ENCODE results near the gene BAIAP2L2. TPM values are rescaled to one million over a fixed set of nuclear protein-coding genes. Genes with fewer than 3 reads are reported as not detected.

The BAIAP2L2 gene
- total RNA-seq, 1 experiment from 2014 or later: 63.3 TPM

- Histone ChIP-seq H3K27me3 (no peaks in the 10 kb centered on the region), H3K36me3 (no peaks in the 10 kb centered on the region), H3K9me3 (no peaks in the 10 kb centered on the region), H3K4me3 (no peak overlapping the region)
- no peak for DNase-seq
Observed at GRCh38 chr22:38078046-38078840, 32.2 kb downstream of the BAIAP2L2 start.

- no peaks in the 10 kb centered on the region for H3K36me3 ChIP-seq
Observed at GRCh38 chr22:38077595-38077994, 32.9 kb downstream of the BAIAP2L2 start.

DNA sequence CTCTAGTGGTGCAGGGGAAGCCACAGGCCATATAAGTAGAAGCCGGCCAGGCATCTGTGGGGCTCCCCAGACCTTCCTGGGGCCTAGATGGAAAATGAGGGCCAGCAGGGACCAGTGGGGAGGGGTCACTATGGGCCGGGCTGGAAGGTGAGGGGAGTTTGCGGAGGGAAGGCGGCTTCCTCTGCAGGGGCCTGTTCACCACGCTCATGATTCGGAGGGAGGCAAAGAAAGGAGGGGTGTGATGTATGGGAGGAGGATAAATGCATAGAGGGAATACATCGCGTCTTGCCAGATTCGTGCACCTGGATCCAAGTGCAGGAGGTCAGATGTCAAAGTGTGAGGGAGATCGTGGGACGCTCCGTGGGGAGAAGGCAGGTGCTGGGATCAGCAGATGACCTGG, 33.4 kb downstream of the BAIAP2L2 start:
- Histone ChIP-seq H3K4me3 (no peak overlapping the region), H3K9me3 (no peaks in the 10 kb centered on the region), H3K36me3 (no peaks in the 10 kb centered on the region), H3K27me3 (no peaks in the 10 kb centered on the region)
- no peak for DNase-seq

More at GRCh38 chr22:38077595-38077994, 32.9 kb downstream of the BAIAP2L2 start:
- Histone ChIP-seq H3K9me3 (no peaks in the 10 kb centered on the region), H3K27me3 (no peaks in the 10 kb centered on the region), H3K4me3 (no peak overlapping the region)
- no peak for DNase-seq

DNA sequence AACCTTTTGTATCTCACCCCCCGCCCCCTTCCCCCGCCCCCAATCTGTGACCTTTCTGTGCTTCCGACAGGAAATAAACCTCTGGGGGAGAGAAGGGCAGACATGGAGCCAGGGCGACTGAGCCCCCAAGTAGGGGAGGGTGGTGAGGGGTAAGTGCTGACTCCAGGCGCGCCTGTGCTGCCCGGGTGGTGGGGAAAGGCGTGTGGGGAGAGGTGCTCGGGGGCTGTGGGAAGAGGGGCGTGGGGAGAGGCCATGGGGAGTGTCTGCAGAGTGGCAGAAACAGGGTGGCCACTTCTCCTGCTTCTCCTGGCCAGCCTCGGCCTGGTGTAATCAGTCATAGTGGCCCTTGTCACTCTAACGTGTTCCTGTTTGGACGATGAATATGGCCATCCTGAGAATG, 34.5 kb downstream of the BAIAP2L2 start:
- H3K9me3 ChIP-seq: no peaks in the 10 kb centered on the region
- no peaks in the 10 kb centered on the region for H3K27me3 ChIP-seq
- no peaks in the 10 kb centered on the region for H3K36me3 ChIP-seq
- H3K4me3 ChIP-seq: no peak overlapping the region
- DNase-seq: no peak

DNA sequence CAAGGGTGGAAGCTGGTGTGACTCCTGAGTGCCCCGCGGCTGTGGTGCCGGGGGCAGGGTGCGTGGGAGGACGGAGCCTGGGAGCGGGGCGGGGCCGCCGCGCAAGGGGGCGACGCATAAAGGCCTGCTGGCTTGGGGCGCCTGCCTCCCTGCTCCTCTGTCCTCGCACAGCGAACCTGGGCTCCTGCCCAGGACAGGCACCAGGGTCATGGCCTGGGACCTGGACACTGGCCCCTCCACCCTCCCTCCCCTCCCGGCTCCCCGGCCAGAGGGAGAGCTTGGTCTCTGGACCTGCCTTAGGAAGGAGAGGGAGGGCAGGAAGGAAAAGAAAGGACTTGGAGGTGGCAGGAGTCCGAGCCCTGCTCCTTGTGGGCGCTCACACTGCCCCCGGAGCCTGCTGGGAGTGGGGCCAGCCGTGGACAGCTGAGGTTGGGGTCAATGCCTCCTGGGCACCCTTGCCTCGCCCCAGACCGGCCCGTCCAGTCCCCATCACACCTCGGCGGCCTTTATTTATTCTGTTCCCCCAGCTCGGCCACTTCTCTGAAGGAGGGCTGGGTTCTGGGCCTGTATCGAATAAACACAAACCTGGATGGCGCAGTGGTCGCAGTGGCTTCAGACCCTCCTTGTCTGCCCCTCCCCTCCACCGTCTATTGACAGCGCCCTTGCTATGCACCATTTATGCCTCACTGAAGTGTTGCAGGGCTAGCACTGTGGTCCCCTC, 35.2 kb downstream of the BAIAP2L2 start:
- H3K4me3 ChIP-seq: no peak overlapping the region
- no peaks in the 10 kb centered on the region for H3K9me3 ChIP-seq
- DNase-seq: no peak
- no peaks in the 10 kb centered on the region for H3K27me3 ChIP-seq
- no peaks in the 10 kb centered on the region for H3K36me3 ChIP-seq

DNA sequence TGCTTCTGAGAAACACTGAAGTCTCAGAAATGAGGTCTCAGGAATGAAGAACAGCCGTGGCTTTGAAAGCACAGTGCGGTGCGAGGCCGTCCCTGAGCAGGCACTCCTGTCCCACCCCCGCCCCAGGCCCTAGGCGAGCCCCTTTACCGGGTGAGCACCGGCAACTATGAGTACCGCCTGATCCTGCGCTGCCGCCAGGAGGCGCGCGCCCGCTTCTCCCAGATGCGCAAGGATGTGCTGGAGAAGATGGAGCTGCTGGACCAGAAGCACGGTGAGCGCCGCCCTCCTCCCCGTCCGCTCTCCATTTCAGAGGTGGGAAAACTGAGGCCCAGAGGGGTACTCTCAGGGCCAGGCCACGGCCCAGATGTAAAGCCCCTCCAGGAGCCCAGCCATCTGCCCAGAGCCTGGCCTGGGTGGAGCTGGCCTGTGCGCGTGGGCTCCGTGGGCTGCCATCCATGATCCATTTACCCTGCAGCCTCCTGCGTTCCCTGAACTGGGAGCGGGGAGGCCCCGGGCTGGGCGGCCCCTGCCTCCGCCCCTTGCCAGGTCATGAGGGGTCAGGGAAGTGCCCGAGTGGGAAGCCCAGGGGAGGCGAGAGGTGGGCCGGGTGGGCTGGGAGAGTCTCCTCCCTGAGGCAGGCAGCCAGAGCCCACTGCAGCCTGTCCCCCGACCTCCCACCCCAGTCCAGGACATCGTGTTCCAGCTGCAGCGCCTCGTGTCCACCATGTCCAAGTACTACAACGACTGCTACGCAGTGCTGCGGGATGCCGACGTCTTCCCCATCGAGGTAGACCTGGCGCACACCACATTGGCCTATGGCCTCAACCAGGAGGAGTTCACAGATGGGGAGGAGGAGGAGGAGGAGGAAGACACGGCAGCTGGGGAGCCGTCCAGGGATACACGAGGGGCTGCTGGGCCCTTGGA, 36.0 kb downstream of the BAIAP2L2 start:
- Histone ChIP-seq H3K9me3 (no peaks in the 10 kb centered on the region), H3K4me3 (no peak overlapping the region), H3K36me3 (no peaks in the 10 kb centered on the region), H3K27me3 (no peaks in the 10 kb centered on the region)
- no peak for DNase-seq

GRCh38 chr22:38073150-38074130, 37.0 kb downstream of the BAIAP2L2 start:
- no peaks in the 10 kb centered on the region for H3K36me3 ChIP-seq
- no peaks in the 10 kb centered on the region for H3K27me3 ChIP-seq
- H3K4me3 ChIP-seq: no peak overlapping the region
- H3K9me3 ChIP-seq: no peaks in the 10 kb centered on the region
- no peak for DNase-seq

DNA sequence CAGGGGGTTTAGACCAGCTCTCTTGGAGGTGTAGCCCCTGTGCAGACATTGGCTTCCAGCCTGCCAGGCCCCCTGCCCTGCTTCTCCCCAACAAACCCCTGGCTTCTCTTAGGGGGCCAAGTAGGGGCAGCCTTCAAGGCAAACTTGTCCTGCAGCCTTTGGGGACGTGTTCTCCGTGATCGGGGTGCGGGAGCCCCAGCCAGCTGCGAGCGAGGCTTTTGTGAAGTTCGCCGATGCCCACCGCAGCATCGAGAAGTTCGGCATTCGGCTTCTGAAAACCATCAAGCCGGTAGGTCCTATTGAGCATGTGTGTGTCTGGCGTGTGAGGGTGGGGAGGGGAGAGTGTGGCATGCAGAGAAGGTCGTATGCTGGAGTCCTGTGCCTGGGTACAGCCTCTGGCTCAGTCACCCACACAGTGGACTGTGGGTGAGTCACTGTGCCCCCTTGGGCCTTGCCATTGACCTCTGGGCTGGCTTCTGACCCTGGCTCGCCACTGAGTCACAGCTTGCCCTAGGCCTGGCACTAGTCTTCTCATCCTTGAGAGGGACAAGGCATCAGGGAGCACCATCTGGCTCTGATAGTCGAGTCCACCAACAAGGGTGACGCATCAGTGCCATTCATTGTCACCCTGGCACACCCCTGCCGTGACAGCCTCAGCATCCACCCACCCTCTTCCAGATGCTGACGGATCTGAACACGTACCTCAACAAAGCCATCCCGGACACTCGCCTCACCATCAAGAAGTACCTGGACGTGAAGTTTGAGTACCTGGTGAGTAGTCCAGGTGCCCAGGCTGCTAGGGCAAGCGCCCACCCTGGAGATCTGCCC, 37.9 kb downstream of the BAIAP2L2 start:
- no peaks in the 10 kb centered on the region for H3K9me3 ChIP-seq
- no peaks in the 10 kb centered on the region for H3K27me3 ChIP-seq
- DNase-seq: peak; percentile 19

DNA sequence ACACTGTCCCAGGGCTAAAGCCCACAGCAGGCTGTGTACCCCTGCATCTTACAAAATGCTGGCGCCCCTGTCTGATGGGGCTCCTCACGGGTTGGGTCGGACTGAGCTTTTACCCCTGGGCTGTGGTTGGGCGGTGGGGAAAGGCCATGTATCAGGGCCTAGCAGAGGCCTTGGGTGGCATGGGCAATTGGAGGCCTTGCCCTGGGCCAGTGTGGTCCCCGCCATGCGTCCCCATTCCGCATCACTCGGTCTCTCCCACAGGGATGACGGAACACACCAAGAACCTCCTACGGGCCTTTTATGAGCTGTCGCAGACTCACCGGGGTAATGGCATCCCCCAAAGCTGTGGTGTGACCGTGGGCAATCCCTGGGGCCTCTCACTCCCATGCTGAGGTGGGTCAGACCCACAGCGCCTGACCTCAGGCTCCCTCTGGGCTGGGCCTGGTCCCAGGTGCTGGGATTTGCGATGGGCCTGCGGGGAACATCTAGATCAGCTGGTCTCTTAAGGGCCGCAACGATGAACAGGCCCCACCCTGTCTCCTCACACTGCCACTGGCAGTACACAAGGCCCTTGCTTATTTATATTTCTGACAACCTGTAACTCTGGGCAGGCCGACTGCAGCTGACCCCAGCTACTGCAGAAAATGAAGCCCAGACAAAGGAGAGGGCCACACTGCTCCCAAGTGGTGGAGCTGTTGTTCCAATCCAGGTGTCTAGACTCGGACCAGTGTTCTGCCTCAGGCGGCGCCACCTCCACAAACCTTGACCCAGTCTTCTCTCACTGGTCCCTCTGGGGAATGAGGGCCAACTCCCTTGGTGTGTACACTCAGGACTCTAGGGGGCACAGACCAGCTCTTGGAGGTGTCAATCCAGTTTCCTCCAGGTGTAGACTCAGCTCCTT, 38.8 kb downstream of the BAIAP2L2 start:
- Histone ChIP-seq H3K27me3 (no peaks in the 10 kb centered on the region), H3K9me3 (no peaks in the 10 kb centered on the region), H3K36me3 (no peaks in the 10 kb centered on the region), H3K4me3 (no peak overlapping the region)
- no peak for DNase-seq

More for the DNA sequence above, 37.9 kb downstream of the BAIAP2L2 start:
- Histone ChIP-seq H3K36me3 (no peaks in the 10 kb centered on the region), H3K4me3 (no peak overlapping the region)

- Histone ChIP-seq H3K36me3 (no peaks in the 10 kb centered on the region), H3K4me3 (no peak overlapping the region), H3K9me3 (no peaks in the 10 kb centered on the region), H3K27me3 (no peaks in the 10 kb centered on the region)
- no peak for DNase-seq
Observed at GRCh38 chr22:38070250-38070921, 40.1 kb downstream of the BAIAP2L2 start.

- peak; percentile 31 for DNase-seq
- no peaks in the 10 kb centered on the region for H3K36me3 ChIP-seq
- no peak overlapping the region for H3K4me3 ChIP-seq
- no peaks in the 10 kb centered on the region for H3K9me3 ChIP-seq
- no peaks in the 10 kb centered on the region for H3K27me3 ChIP-seq
Observed at GRCh38 chr22:38069372-38070249, 40.9 kb downstream of the BAIAP2L2 start.

DNA sequence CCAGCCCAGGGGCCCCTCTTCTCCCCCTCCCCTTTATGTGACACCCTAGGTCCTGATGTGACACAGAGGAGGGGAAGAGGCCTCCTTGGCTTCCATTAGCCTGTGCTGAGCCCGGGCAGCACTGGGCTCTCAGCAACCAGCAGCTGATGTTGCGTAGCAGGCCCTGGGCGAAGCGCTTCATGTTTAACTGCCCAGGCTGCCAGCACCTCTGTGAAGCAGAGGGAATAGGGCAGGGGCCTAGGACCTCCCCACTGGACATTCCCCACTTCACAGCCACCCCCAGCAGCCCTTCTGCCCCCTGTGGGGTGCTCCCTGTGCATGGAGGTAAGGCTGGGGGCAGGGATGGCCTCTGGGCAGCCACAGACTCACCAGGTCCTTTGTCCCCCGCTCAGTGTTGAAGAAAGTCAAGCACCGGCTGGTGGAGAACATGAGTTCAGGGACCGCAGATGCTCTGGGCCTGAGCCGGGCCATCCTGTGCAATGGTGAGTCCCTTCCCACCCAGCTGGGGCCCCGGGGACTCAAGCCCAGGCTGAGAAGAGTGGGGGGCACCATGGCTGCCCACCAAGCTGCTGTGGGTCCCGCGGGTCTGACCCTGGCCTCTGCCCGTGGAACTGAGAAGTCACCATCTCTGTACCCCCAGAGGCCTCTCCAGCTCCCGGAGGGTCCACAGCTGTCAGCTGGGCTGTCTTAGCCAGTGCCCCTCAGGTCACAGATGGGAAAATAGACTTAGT, 41.7 kb downstream of the BAIAP2L2 start:
- Histone ChIP-seq H3K27me3 (no peaks in the 10 kb centered on the region), H3K9me3 (no peaks in the 10 kb centered on the region), H3K4me3 (no peak overlapping the region), H3K36me3 (no peaks in the 10 kb centered on the region)
- DNase-seq: no peak

Measured in MG63 (cell line).